ENCODE results near the gene PCDHB13.
"Not testable (repeated sequence)": the region's sequence is repeated elsewhere in the genome, so short reads cannot be mapped to it uniquely, and the experiment has no call there.

Gene PCDHB13

GRCh38 chr5:141182248-141182647 is 31.5 kb upstream of the PCDHB13 start, which contains the start of gene PCDHB16:
Gene PCDHB16, plus strand, starts transcription at chr5:141182387. Its CDS starts 173 bp downstream, at chr5:141182560.
- H3K4me3 ChIP-seq (replicated peaks in 1 of 2; ENCODE audit: low read depth in 2 of 2, low read length in 2 of 2): peak within 1 kb of the TSS in 1 of 2 donors; percentile 19
- peak; percentile 20 for TF ChIP-seq CTCF (IDR thresholded peaks at IDR 0.05; ENCODE audit: low read depth, low read length)
- peak; percentile 5 to 12 for DNase-seq (ENCODE audit: low read depth in 2 of 2)

GRCh38 chr5:141184117-141184855 is 29.4 kb upstream of the PCDHB13 start:
- not testable (repeated sequence) for DNase-seq (ENCODE audit: low read depth in 2 of 2); H3K4me3 ChIP-seq (replicated peaks in 1 of 2; ENCODE audit: low read depth in 2 of 2, low read length in 2 of 2)

GRCh38 chr5:141186897-141187512 is 26.7 kb upstream of the PCDHB13 start, which contains the start of gene PCDHB9:
Gene PCDHB9, plus strand, starts transcription at chr5:141187161. Its CDS starts 158 bp downstream, at chr5:141187319.
- DNase-seq (ENCODE audit: low read depth in 2 of 2): peak; percentile 8 to 18
- peak; percentile 33 for TF ChIP-seq CTCF (IDR thresholded peaks at IDR 0.05; ENCODE audit: low read depth, low read length)
- H3K4me3 ChIP-seq (replicated peaks in 1 of 2; ENCODE audit: low read depth in 2 of 2, low read length in 2 of 2): no peak within 1 kb of the TSS

GRCh38 chr5:141188682-141189081 is 25.0 kb upstream of the PCDHB13 start:
- not testable (repeated sequence) for H3K4me3 ChIP-seq (replicated peaks in 1 of 2; ENCODE audit: low read depth in 2 of 2, low read length in 2 of 2); DNase-seq (ENCODE audit: low read depth in 2 of 2)

GRCh38 chr5:141189131-141189530 is 24.6 kb upstream of the PCDHB13 start:
- not testable (repeated sequence) for H3K4me3 ChIP-seq (replicated peaks in 1 of 2; ENCODE audit: low read depth in 2 of 2, low read length in 2 of 2); DNase-seq (ENCODE audit: low read depth in 2 of 2)

- DNase-seq (ENCODE audit: low read depth in 2 of 2): peak; percentile 14 to 36
- peak; percentile 39 for TF ChIP-seq CTCF (IDR thresholded peaks at IDR 0.05; ENCODE audit: low read depth, low read length)
- no peak within 1 kb of the TSS for H3K4me3 ChIP-seq (replicated peaks in 1 of 2; ENCODE audit: low read depth in 2 of 2, low read length in 2 of 2)
Measured at GRCh38 chr5:141192110-141192725, 21.5 kb upstream of the PCDHB13 start, which contains the start of gene PCDHB10. Gene PCDHB10, plus strand, starts transcription at chr5:141192353. Its CDS starts 200 bp downstream, at chr5:141192553.

- not testable (repeated sequence) for DNase-seq (ENCODE audit: low read depth in 2 of 2); H3K4me3 ChIP-seq (replicated peaks in 1 of 2; ENCODE audit: low read depth in 2 of 2, low read length in 2 of 2)
Measured at GRCh38 chr5:141194332-141194731, 19.4 kb upstream of the PCDHB13 start.

GRCh38 chr5:141196363-141196762 is 17.4 kb upstream of the PCDHB13 start:
- no peak for TF ChIP-seq CTCF (IDR thresholded peaks at IDR 0.05; ENCODE audit: low read depth, low read length)
- no peak overlapping the region for H3K4me3 ChIP-seq (replicated peaks in 1 of 2; ENCODE audit: low read depth in 2 of 2, low read length in 2 of 2)
- DNase-seq (ENCODE audit: low read depth in 2 of 2): no peak
